ENCODE measurements around the gene ADCY5.

ADCY5 gene

GRCh38 chr3:123331651-123332050 lies 117.2 kb downstream of the ADCY5 start:
- ChIA-PET POLR2A (no interaction called here), CTCF (interaction anchor here (0.7 to 7.3 kb wide), 6 partner anchors 15 to 227 kb away, joined by 3 to 65 read pairs (median 3); no protein-coding TSS in a partner anchor)
- H3K27ac ChIP-seq (ENCODE audit: extremely low read depth, low read depth, low read length): no peak overlapping the region
- no peaks in the 10 kb centered on the region for H3K9me3 ChIP-seq (ENCODE audit: control insufficient read depth, insufficient read depth, low read depth, low read length)
- no peaks in the 10 kb centered on the region for H3K4me1 ChIP-seq (ENCODE audit: control insufficient read depth, insufficient read depth, low read length)
- TF ChIP-seq ZNF654 (tag by site-specific recombination; IDR thresholded peaks at IDR 0.05; ENCODE audit: low read depth): no peak
- no peak for TF ChIP-seq ZNF658 (tag by site-specific recombination; IDR thresholded peaks at IDR 0.05)
- no peak for TF ChIP-seq INSM2 (tag by site-specific recombination; IDR thresholded peaks at IDR 0.05)
- TF ChIP-seq PRDM6 (tag by site-specific recombination; IDR thresholded peaks at IDR 0.05): no peak
- no peak for TF ChIP-seq ZFP3 (tag by site-specific recombination; IDR thresholded peaks at IDR 0.05; ENCODE audit: low read depth)
- no peak for TF ChIP-seq ZNF664 (tag by site-specific recombination; IDR thresholded peaks at IDR 0.05)
- no peak for TF ChIP-seq ZSCAN30 (tag by site-specific recombination; IDR thresholded peaks at IDR 0.05)
- no peak for TF ChIP-seq SCRT2 (tag by site-specific recombination; IDR thresholded peaks at IDR 0.05)
- no peak for TF ChIP-seq ZNF624 (tag by site-specific recombination; IDR thresholded peaks at IDR 0.05)
- no peak for TF ChIP-seq ZNF585B (tag by site-specific recombination; IDR thresholded peaks at IDR 0.05)
- TF ChIP-seq ZNF514 (tag by site-specific recombination; IDR thresholded peaks at IDR 0.05): no peak
- TF ChIP-seq ZNF600 (tag by site-specific recombination; IDR thresholded peaks at IDR 0.05): no peak
- no peak for TF ChIP-seq REST (tag by site-specific recombination; IDR thresholded peaks at IDR 0.05)
- TF ChIP-seq ZNF521 (tag by site-specific recombination; IDR thresholded peaks at IDR 0.05): no peak
- no peak overlapping the region for H3K4me3 ChIP-seq (ENCODE audit: low read depth, low read length)
- no peaks in the 10 kb centered on the region for H3K36me3 ChIP-seq (ENCODE audit: control insufficient read depth in 2 of 2, insufficient read depth in 1 of 2, low read length in 2 of 2)

- POLR2A ChIA-PET: no interaction called here
- TF ChIP-seq ZNF138 (tag by site-specific recombination; IDR thresholded peaks at IDR 0.05; ENCODE audit: borderline replicate concordance) (no peak), ZNF791 (tag by site-specific recombination; IDR thresholded peaks at IDR 0.05) (no peak), ZNF48 (tag by site-specific recombination; IDR thresholded peaks at IDR 0.05) (no peak), ZNF76 (tag by site-specific recombination; IDR thresholded peaks at IDR 0.05; ENCODE audit: borderline replicate concordance, low read depth) (no peak), GLI4 (tag by site-specific recombination; IDR thresholded peaks at IDR 0.05) (no peak)
- H3K27ac ChIP-seq (ENCODE audit: extremely low read depth, low read depth, low read length): no peak overlapping the region
- H3K4me3 ChIP-seq (ENCODE audit: low read depth, low read length): no peak overlapping the region
- H3K4me1 ChIP-seq (ENCODE audit: control insufficient read depth, insufficient read depth, low read length): no peaks in the 10 kb centered on the region
- no peaks in the 10 kb centered on the region for H3K9me3 ChIP-seq (ENCODE audit: control insufficient read depth, insufficient read depth, low read depth, low read length)
- CTCF ChIA-PET: interaction anchor here (0.6 to 7.3 kb wide), 7 partner anchors 27 to 227 kb away, joined by 3 to 65 read pairs (median 3); no protein-coding TSS in a partner anchor
- H3K36me3 ChIP-seq (ENCODE audit: control insufficient read depth in 2 of 2, insufficient read depth in 1 of 2, low read length in 2 of 2): no peaks in the 10 kb centered on the region
Observed at GRCh38 chr3:123331006-123331405, 117.9 kb downstream of the ADCY5 start.
